Umbilical cord (tissue), 2 donors: ENCODE results near the gene SLC22A23. TPM values are rescaled to one million over a fixed set of nuclear protein-coding genes. Genes with fewer than 3 reads are reported as not detected.

ENCODE experiments used
- DNase-seq: peaks from one replicate; pipeline ENCODE4 v3.0.0-alpha.2; 2015; ENCODE audit warnings: low spot score
- total RNA-seq: library from RNA; depleted of rRNA; stranded (reverse); fragments of >200 nt; gene quantifications from one replicate; pipeline ENCODE4 v1.2.3, GENCODE V29; 2014; ENCODE audit warnings: low replicate concordance; ENCODE audit not compliant: insufficient read depth

Gene SLC22A23
- total RNA-seq, 1 donor from 2014 or later = 18.5 TPM

GRCh38 chr6:3371222-3371949 lies 85.5 kb downstream of the SLC22A23 start:
- no peak for DNase-seq

- no peak for DNase-seq
Measured at GRCh38 chr6:3370361-3371221, 86.3 kb downstream of the SLC22A23 start.

GRCh38 chr6:3369985-3370360 lies 86.9 kb downstream of the SLC22A23 start:
- DNase-seq = no peak

- DNase-seq = no peak
Measured at GRCh38 chr6:3368685-3369084, 88.2 kb downstream of the SLC22A23 start.

GRCh38 chr6:3367630-3368029 lies 89.2 kb downstream of the SLC22A23 start:
- DNase-seq = no peak

- DNase-seq = no peak
Measured at GRCh38 chr6:3366596-3367413, 90.0 kb downstream of the SLC22A23 start.

- no peak for DNase-seq
Measured at GRCh38 chr6:3364391-3364790, 92.5 kb downstream of the SLC22A23 start.

GRCh38 chr6:3363296-3364025 lies 93.4 kb downstream of the SLC22A23 start:
- no peak for DNase-seq

GRCh38 chr6:3361312-3362037 lies 95.4 kb downstream of the SLC22A23 start:
- no peak for DNase-seq

GRCh38 chr6:3360727-3361045 lies 96.2 kb downstream of the SLC22A23 start:
- no peak for DNase-seq

- no peak for DNase-seq
Measured at GRCh38 chr6:3359973-3360726, 96.7 kb downstream of the SLC22A23 start.

- no peak for DNase-seq
Measured at GRCh38 chr6:3359101-3359752, 97.6 kb downstream of the SLC22A23 start.

- DNase-seq = no peak
Measured at GRCh38 chr6:3358413-3359100, 98.3 kb downstream of the SLC22A23 start.

- DNase-seq = no peak
Measured at GRCh38 chr6:3357678-3358077, 99.2 kb downstream of the SLC22A23 start.

- no peak for DNase-seq
Measured at GRCh38 chr6:3356824-3357420, 99.9 kb downstream of the SLC22A23 start.

- DNase-seq = peak; percentile 84
Measured at GRCh38 chr6:3356056-3356823, 100.6 kb downstream of the SLC22A23 start.

GRCh38 chr6:3355358-3356055 lies 101.3 kb downstream of the SLC22A23 start:
- DNase-seq = peak; percentile 54
